Panc1 (cell line): Measurements from ENCODE around the gene NTRK2.

Experiments
- POLR2AphosphoS5 ChIP-seq: IDR thresholded peaks from 2 replicates; pipeline ENCODE4 v1.6.1; 2012; ENCODE audit warnings: mild to moderate bottlenecking, low read depth, low read length, moderate library complexity
- REST ChIP-seq, 2 experiments: IDR thresholded peaks; 2 replicates each; pipeline ENCODE4 v1.6.1; 2011 to 2012; ENCODE audit warnings: low read depth in 2 of 2, control low read depth in 1 of 2, low read length in 1 of 2, mild to moderate bottlenecking in 1 of 2, moderate library complexity in 1 of 2; ENCODE audit not compliant: insufficient read depth in 1 of 2
- SIN3A ChIP-seq: IDR thresholded peaks from 2 replicates; pipeline ENCODE4 v1.6.1; 2012; ENCODE audit warnings: low read depth, mild to moderate bottlenecking, low read length, moderate library complexity, borderline replicate concordance; ENCODE audit not compliant: insufficient read depth
- TCF7L2 ChIP-seq: IDR thresholded peaks from 2 replicates; pipeline ENCODE4 v1.6.1; 2011; ENCODE audit warnings: mild to moderate bottlenecking, low read depth, low read length, inconsistent platforms
- TF ChIP-seq, protein P1 (sequence below): fragments of 450-650 bp; IDR thresholded peaks from 2 replicates; pipeline ENCODE4 v1.5.1; 2017; ENCODE audit warnings: mild to moderate bottlenecking

DNA sequence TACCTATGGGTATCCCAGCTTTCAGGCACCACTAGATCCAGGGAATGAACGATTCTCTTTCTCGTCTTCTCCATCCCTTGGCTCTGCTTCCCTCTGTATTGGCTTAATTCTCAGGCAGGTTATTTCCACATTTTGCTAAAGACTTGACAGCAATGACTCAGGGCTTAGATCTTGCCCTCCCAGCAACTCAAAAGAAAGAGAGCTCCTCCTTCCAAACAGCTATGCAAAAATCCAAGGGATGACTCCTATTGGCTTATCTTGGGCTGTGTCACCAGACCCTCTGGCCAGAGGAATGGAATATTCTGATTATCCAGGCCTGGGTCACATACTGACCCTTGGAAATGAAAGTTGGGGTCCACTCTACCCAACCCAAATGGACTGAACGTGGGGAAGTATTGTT is 270.2 kb downstream of the NTRK2 start:
- TF ChIP-seq, protein P1, sequence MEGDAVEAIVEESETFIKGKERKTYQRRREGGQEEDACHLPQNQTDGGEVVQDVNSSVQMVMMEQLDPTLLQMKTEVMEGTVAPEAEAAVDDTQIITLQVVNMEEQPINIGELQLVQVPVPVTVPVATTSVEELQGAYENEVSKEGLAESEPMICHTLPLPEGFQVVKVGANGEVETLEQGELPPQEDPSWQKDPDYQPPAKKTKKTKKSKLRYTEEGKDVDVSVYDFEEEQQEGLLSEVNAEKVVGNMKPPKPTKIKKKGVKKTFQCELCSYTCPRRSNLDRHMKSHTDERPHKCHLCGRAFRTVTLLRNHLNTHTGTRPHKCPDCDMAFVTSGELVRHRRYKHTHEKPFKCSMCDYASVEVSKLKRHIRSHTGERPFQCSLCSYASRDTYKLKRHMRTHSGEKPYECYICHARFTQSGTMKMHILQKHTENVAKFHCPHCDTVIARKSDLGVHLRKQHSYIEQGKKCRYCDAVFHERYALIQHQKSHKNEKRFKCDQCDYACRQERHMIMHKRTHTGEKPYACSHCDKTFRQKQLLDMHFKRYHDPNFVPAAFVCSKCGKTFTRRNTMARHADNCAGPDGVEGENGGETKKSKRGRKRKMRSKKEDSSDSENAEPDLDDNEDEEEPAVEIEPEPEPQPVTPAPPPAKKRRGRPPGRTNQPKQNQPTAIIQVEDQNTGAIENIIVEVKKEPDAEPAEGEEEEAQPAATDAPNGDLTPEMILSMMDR, result no peak
- TF ChIP-seq POLR2AphosphoS5 (no peak), TCF7L2 (no peak), REST (IDR thresholded peaks at IDR 0.05; ENCODE audit: insufficient read depth in 1 of 2, low read depth in 2 of 2, low read length in 1 of 2) (no peak), SIN3A (no peak)
